OCI-LY1 (cell line): Measurements from ENCODE around the gene NCKIPSD.

Experiments
- CTCF ChIP-seq: fragments of 200-600 bp; sonication (generic), shearing (Covaris generic); IDR thresholded peaks from 2 replicates; pipeline ENCODE4 v1.5.1; 2017; ENCODE audit warnings: mild to moderate bottlenecking, antibody characterized with exemption, low read length, moderate library complexity, mixed read lengths
- EZH2 ChIP-seq: fragments of 200-600 bp; sonication (generic), shearing (Covaris generic); IDR thresholded peaks from 2 replicates; pipeline ENCODE4 v1.8.0; 2017; ENCODE audit warnings: borderline replicate concordance, mixed run types, mild to moderate bottlenecking, antibody characterized with exemption, low read length, moderate library complexity, mixed read lengths

GRCh38 chr3:48692551-48692950 lies 6.8 kb upstream of the NCKIPSD start:
- no peak for TF ChIP-seq CTCF
- no peak for TF ChIP-seq EZH2
